Smooth muscle cell (in vitro differentiated cells): Measurements from ENCODE around the gene CEP72. TPM values are rescaled to one million over a fixed set of nuclear protein-coding genes. Genes with fewer than 3 reads are reported as not detected.

Experiments used
- DNase-seq: peaks from one replicate; lab custom pipeline; 2025; ENCODE audit not compliant: unreplicated experiment; lab: John Stamatoyannopoulos, UW
- H2AFZ ChIP-seq: fragments of 200-600 bp; sonication (generic); 2 replicates; pipeline ENCODE4 v1.6.0; 2016; ENCODE audit warnings: antibody characterized with exemption, low read depth, mild to moderate bottlenecking
- H3F3A ChIP-seq: fragments of 200-600 bp; sonication (generic); 2 replicates; pipeline ENCODE4 v1.6.0; 2017; ENCODE audit warnings: antibody characterized with exemption, low read depth
- H3K27ac ChIP-seq: fragments of 200-600 bp; sonication (generic); 2 replicates; pipeline ENCODE4 v1.5.1; 2016; ENCODE audit warnings: low read depth, mild to moderate bottlenecking
- H3K27me3 ChIP-seq: fragments of 200-600 bp; sonication (generic); 2 replicates; pipeline ENCODE4 v1.6.1; 2016; ENCODE audit warnings: low read depth, mild to moderate bottlenecking
- H3K36me3 ChIP-seq: fragments of 200-600 bp; sonication (generic); 2 replicates; pipeline ENCODE4 v1.5.1; 2016; ENCODE audit warnings: low read depth
- H3K4me1 ChIP-seq: fragments of 200-600 bp; sonication (generic); 2 replicates; pipeline ENCODE4 v1.5.1; 2016; ENCODE audit warnings: low read depth
- H3K4me2 ChIP-seq: fragments of 200-600 bp; sonication (generic); 2 replicates; pipeline ENCODE4 v1.6.0; 2016; ENCODE audit warnings: mild to moderate bottlenecking
- H3K4me3 ChIP-seq: fragments of 200-600 bp; sonication (generic); 2 replicates; pipeline ENCODE4 v1.5.1; 2016; ENCODE audit warnings: mild to moderate bottlenecking
- H3K79me2 ChIP-seq: fragments of 200-600 bp; sonication (generic); 2 replicates; pipeline ENCODE4 v1.6.0; 2016; ENCODE audit warnings: low read depth, mild to moderate bottlenecking
- H3K9ac ChIP-seq: fragments of 200-600 bp; sonication (generic); 2 replicates; pipeline ENCODE4 v1.6.0; 2016; ENCODE audit warnings: low read depth
- H3K9me3 ChIP-seq: fragments of 200-600 bp; sonication (generic); replicated peaks from 2 replicates; pipeline ENCODE4 v1.5.1; 2016; ENCODE audit warnings: low read depth
- H4K20me1 ChIP-seq: fragments of 200-600 bp; sonication (generic); 2 replicates; pipeline ENCODE4 v1.6.0; 2016; ENCODE audit warnings: low read depth
- WGBS: methylation state at CpG from one replicate; pipeline ENCODE4 v1.1.7; 2016; ENCODE audit warnings: low lambda C conversion rate; 5-methylcytosine and 5-hydroxymethylcytosine counted together
- polyA plus RNA-seq: library from polyadenylated mRNA; unstranded; fragments of >200 nt; fragmentation: Nextera tagmentation; extraction: Ambion mirVana; gene quantifications from 2 replicates; pipeline ENCODE4 v1.2.1, GENCODE V29; 2016
- total RNA-seq: library from RNA; depleted of rRNA; stranded (reverse); fragments of >200 nt; gene quantifications from 2 replicates; pipeline ENCODE4 v1.2.3, GENCODE V29; 2014
- TF ChIP-seq, protein P1 (sequence below): fragments of 200-600 bp; sonication (generic); IDR thresholded peaks from 2 replicates; pipeline ENCODE4 v1.5.1; 2017; ENCODE audit warnings: borderline replicate concordance, mild to moderate bottlenecking, antibody characterized with exemption; ENCODE audit not compliant: insufficient read depth, poor library complexity, severe bottlenecking

Gene CEP72
- total and polyA plus RNA-seq, 2 experiments from 2014 or later, result 2.7 to 4.0 TPM

DNA sequence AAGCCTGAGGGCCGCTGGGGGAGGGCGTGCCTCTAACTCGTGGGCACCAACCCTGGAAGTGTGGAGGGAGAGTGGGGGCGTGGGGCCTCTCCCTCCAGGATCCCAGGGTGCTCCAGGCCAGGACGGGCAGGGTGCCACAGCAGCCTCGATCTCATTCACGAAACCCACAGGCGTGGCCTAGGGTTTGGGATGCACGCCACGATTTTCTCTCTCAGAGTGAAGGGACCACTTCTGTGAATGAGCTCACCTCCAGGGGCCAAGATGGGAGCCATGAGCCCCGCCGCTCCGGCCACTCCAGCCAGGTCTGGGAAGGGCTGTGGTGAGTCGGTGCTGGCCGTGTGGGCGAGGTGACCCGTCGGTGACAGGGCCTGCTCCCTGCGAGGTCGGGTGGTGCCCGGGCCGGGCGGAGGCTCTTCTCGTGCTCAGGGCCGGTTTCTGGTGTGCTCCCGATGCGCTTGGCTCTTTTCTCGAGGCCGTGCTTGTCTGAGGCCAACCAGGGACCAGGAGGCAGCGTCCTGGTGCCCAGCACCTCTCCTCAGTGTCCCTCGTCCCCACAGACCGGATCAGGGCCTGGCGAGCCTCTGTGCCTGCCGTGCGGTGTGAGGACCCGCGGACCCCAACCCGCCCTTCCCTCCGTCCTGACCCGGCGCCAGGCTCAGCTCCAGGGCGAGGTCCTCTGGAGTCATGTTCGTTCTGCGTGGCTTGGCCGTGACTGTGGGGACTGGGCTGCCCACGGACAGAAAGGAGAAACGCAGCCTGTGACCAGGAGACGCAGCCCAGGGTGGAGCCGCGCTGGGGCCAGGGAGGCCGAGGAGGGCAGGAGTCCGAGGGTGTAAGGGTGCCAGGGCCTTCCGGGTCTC is 50.0 kb downstream of the CEP72 start:
- Histone ChIP-seq H3K4me2 (no peak overlapping the region), H3K4me1 (no peaks in the 10 kb centered on the region), H3K36me3 (no peaks in the 10 kb centered on the region), H3F3A (no peaks in the 10 kb centered on the region), H4K20me1 (no peaks in the 10 kb centered on the region), H3K9ac (no peak overlapping the region), H3K4me3 (no peak overlapping the region), H3K27ac (no peak overlapping the region), H2AFZ (no peak overlapping the region), H3K79me2 (no peaks in the 10 kb centered on the region), H3K9me3 (no peaks in the 10 kb centered on the region), H3K27me3 (no peaks in the 10 kb centered on the region)
- no peak for DNase-seq
- TF ChIP-seq, protein P1, sequence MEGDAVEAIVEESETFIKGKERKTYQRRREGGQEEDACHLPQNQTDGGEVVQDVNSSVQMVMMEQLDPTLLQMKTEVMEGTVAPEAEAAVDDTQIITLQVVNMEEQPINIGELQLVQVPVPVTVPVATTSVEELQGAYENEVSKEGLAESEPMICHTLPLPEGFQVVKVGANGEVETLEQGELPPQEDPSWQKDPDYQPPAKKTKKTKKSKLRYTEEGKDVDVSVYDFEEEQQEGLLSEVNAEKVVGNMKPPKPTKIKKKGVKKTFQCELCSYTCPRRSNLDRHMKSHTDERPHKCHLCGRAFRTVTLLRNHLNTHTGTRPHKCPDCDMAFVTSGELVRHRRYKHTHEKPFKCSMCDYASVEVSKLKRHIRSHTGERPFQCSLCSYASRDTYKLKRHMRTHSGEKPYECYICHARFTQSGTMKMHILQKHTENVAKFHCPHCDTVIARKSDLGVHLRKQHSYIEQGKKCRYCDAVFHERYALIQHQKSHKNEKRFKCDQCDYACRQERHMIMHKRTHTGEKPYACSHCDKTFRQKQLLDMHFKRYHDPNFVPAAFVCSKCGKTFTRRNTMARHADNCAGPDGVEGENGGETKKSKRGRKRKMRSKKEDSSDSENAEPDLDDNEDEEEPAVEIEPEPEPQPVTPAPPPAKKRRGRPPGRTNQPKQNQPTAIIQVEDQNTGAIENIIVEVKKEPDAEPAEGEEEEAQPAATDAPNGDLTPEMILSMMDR, result no peak
- 98% methylated on average over 50 of the region's 53 CpGs for WGBS

GRCh38 chr5:662751-663435 is 50.8 kb downstream of the CEP72 start:
- no peak overlapping the region for H3K4me3 ChIP-seq
- H2AFZ ChIP-seq, result no peak overlapping the region
- no peaks in the 10 kb centered on the region for H3K9me3 ChIP-seq
- TF ChIP-seq, protein P1, result no peak
- no peaks in the 10 kb centered on the region for H3K27me3 ChIP-seq
- H3K27ac ChIP-seq, result no peak overlapping the region
- no peaks in the 10 kb centered on the region for H3K79me2 ChIP-seq
- H3K9ac ChIP-seq, result no peak overlapping the region
- no peaks in the 10 kb centered on the region for H3F3A ChIP-seq
- H3K36me3 ChIP-seq, result no peaks in the 10 kb centered on the region
- H3K4me1 ChIP-seq, result no peaks in the 10 kb centered on the region
- no peak for DNase-seq
- no peaks in the 10 kb centered on the region for H4K20me1 ChIP-seq
- WGBS, result 98% methylated on average over 50 of the region's 56 CpGs
- H3K4me2 ChIP-seq, result no peak overlapping the region

DNA sequence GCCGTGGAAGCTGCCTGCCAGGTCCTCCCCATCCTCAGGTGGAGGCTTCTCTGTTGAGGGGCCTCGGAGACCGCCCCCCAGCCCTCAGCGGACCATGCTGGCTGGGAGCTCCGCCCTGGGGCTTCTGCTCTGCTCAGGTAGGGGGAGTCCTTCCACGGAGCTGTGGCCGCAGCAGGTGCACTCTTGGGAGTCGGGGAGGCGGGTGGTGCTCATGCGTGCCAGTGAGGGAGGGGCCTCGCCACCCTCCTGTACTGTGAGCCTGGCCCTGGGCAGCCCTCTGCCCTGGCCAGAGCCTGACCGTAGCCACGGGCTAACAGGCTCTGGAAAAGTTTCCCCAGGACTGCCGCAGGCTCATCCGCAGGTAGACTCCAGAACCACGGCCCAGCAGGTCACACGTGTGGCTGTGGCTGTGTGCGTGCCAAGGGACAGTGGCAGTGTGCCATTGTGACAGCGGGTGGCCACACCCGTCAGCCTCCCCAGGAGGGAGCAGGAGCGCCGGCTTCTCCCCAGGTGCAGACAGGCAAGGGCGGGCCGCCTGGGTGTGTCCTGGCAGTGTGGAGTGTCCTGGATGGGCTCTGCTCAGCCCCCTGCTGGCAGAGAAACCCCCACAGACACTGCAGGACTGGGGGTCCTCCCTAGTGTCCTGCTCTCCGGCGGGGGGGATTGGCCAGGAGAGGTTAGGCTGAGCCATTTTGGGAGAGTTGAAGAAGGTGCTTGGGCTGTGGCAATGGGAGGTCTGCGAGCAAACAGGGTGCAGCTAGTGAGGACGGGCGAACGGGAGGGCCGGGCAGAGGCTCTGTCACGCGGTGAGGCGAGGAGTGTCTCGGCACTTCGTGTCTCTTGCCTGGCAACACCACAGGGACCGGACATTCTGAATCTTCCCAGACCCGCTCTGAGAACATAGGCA is 51.5 kb downstream of the CEP72 start:
- Histone ChIP-seq H3F3A (no peaks in the 10 kb centered on the region), H3K36me3 (no peaks in the 10 kb centered on the region), H3K4me3 (no peak overlapping the region), H3K9me3 (no peaks in the 10 kb centered on the region), H3K4me2 (no peak overlapping the region), H3K9ac (no peak overlapping the region), H3K27ac (no peak overlapping the region), H3K4me1 (no peaks in the 10 kb centered on the region), H4K20me1 (no peaks in the 10 kb centered on the region), H3K27me3 (no peaks in the 10 kb centered on the region), H2AFZ (no peak overlapping the region), H3K79me2 (no peaks in the 10 kb centered on the region)
- 95% methylated on average over 37 of the region's 38 CpGs for WGBS
- TF ChIP-seq, protein P1, result no peak
- no peak for DNase-seq
